ENCODE results near the gene NECTIN4. TPM values are rescaled to one million over a fixed set of nuclear protein-coding genes. Genes with fewer than 3 reads are reported as not detected.
"Not testable (repeated sequence)": the region's sequence is repeated elsewhere in the genome, so short reads cannot be mapped to it uniquely, and the experiment has no call there.

The NECTIN4 gene
- polyA plus RNA-seq, 1 of the 3 experiments (the other 2 are of a cell fraction), result 0.59 TPM

DNA sequence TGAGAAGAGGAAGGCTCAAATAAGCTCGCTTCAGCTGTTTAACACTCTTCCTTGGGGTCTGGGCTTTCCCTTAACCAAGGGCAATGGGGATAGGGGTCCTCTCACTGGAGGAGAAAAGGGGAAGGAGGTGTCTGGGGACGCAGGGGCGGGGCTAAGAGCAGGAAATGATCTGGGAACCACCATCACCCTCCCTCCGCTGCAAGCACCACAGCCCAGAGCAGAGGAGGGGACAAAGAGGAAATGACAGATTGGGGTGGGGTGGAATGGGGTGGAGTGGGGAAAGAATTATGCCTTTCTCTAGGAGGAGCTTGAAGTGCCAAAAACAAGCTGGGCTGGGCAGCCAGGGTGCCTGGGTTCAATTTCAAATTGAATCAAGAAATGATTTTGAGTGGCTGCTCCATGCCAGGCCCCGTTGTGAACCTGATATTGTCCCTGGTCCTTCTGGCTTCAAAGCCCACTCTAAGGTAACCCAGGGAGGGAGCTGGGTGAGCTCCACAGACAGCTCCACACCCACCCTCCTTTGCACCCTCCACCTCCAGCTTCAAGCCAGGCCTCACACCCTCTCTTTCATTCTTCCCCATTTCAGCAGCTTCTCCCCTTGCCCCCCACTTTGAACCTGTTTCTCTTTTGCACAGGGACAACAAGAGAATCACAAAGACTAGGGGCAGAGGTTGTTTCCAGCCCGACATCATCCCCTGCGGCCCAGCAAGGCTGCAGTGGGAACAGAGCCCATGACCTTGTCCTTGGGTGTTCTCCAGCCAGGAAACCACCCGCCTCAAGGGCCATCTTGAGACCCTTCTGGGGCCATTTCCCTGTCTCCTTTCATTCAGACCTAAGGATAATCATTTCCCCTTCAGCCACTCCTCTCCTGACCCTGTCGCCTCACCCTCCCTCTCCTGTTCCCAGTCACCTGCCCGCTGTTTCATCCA lies 20.8 kb downstream of the NECTIN4 start:
- H3K9me2 ChIP-seq, result no peaks in the 10 kb centered on the region
- no peak for DNase-seq
- ChIA-PET POLR2A (no interaction called here), CTCF (interaction anchor here (1.6 to 22.7 kb wide), 2 partner anchors 9 to 28 kb away, joined by 3 to 198 read pairs; partner anchors contain the start of gene KLHDC9)
- TF ChIP-seq RAD21 (IDR thresholded peaks at IDR 0.05; ENCODE audit: low read length) (no peak), FOXJ3 (CRISPR knock-in tag; IDR thresholded peaks at IDR 0.05) (no peak), CHD2 (IDR thresholded peaks at IDR 0.05; ENCODE audit: low read length, partially characterized antibody) (no peak), YY1 (IDR thresholded peaks at IDR 0.05; ENCODE audit: low read depth) (no peak), RFX5 (IDR thresholded peaks at IDR 0.05; ENCODE audit: low read length) (no peak), FOXM1 (IDR thresholded peaks at IDR 0.05; ENCODE audit: low read depth) (no peak), GABPA (IDR thresholded peaks at IDR 0.05; ENCODE audit: low read depth) (no peak)
- TF ChIP-seq, protein P1, sequence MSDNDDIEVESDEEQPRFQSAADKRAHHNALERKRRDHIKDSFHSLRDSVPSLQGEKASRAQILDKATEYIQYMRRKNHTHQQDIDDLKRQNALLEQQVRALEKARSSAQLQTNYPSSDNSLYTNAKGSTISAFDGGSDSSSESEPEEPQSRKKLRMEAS (IDR thresholded peaks at IDR 0.05; ENCODE audit: low read depth), result no peak
- TF ChIP-seq, protein P2, sequence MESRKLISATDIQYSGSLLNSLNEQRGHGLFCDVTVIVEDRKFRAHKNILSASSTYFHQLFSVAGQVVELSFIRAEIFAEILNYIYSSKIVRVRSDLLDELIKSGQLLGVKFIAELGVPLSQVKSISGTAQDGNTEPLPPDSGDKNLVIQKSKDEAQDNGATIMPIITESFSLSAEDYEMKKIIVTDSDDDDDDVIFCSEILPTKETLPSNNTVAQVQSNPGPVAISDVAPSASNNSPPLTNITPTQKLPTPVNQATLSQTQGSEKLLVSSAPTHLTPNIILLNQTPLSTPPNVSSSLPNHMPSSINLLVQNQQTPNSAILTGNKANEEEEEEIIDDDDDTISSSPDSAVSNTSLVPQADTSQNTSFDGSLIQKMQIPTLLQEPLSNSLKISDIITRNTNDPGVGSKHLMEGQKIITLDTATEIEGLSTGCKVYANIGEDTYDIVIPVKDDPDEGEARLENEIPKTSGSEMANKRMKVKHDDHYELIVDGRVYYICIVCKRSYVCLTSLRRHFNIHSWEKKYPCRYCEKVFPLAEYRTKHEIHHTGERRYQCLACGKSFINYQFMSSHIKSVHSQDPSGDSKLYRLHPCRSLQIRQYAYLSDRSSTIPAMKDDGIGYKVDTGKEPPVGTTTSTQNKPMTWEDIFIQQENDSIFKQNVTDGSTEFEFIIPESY (IDR thresholded peaks at IDR 0.05; ENCODE audit: borderline replicate concordance, low read depth), result no peak
- no peaks in the 10 kb centered on the region for H3K36me3 ChIP-seq (replicated peaks in 1 of 2; ENCODE audit: control insufficient read depth in 1 of 2, insufficient read depth in 2 of 2, low read length in 1 of 2)
- no peak overlapping the region for H3K4me2 ChIP-seq
- peaks cover 9% of the 10 kb centered on the region; the same call in 1 of the 2 replicates for H3K27me3 ChIP-seq (ENCODE audit: insufficient read depth)
- H4K20me1 ChIP-seq (ENCODE audit: insufficient read depth), result no peaks in the 10 kb centered on the region
- no peaks in the 10 kb centered on the region for H3K4me1 ChIP-seq (ENCODE audit: control insufficient read depth in 1 of 2, insufficient read depth in 2 of 2, low read depth in 1 of 2, low read length in 1 of 2)
- no peak overlapping the region for H3K9ac ChIP-seq
- no peak overlapping the region for H3K4me3 ChIP-seq (ENCODE audit: low read depth in 2 of 2, low read length in 1 of 2)
- H3F3A ChIP-seq (replicated peaks; ENCODE audit: insufficient read depth), result no peaks in the 10 kb centered on the region
- H3K79me2 ChIP-seq (ENCODE audit: insufficient read depth), result no peaks in the 10 kb centered on the region
- 70% methylated on average over 10 of the region's 10 CpGs for WGBS (ENCODE audit: low lambda C conversion rate)
- no peaks in the 10 kb centered on the region for H3K9me3 ChIP-seq
- H2AFZ ChIP-seq (ENCODE audit: low read depth), result peak overlapping the region; percentile 46; the same call in 1 of the 2 replicates
- H3K27ac ChIP-seq (ENCODE audit: low read depth in 2 of 2, low read length in 1 of 2), result no peak overlapping the region

DNA sequence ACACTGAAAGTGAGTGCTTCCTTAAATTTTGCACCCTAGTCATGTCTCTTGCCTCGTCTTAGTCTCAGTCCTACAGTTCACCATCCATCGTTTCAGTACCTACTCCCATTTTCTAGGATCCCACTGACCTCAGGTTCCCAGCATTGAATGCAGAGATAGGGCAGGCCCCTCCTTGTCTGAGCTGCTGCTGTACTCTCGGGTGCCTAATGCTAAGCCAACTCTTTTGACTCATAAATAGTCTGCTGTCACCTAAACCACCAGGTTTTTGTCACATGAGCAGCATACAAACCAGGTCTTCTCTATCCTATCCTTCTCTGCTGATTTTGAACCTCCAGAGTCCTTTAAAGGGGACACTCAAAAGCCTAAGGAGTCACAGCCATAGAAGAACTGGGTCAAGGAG lies 22.7 kb downstream of the NECTIN4 start:
- no peak overlapping the region for H3K9ac ChIP-seq
- WGBS (ENCODE audit: low lambda C conversion rate), result 51% methylated on average over 3 of the region's 3 CpGs
- no peaks in the 10 kb centered on the region for H3K4me1 ChIP-seq (ENCODE audit: control insufficient read depth in 1 of 2, insufficient read depth in 2 of 2, low read depth in 1 of 2, low read length in 1 of 2)
- no peaks in the 10 kb centered on the region for H3K36me3 ChIP-seq (replicated peaks in 1 of 2; ENCODE audit: control insufficient read depth in 1 of 2, insufficient read depth in 2 of 2, low read length in 1 of 2)
- no peak overlapping the region for H3K4me3 ChIP-seq (ENCODE audit: low read depth in 2 of 2, low read length in 1 of 2)
- no peaks in the 10 kb centered on the region for H3F3A ChIP-seq (replicated peaks; ENCODE audit: insufficient read depth)
- H3K27me3 ChIP-seq (ENCODE audit: insufficient read depth), result peaks cover 9% of the 10 kb centered on the region; the same call in 1 of the 2 replicates
- H3K9me2 ChIP-seq, result no peaks in the 10 kb centered on the region
- ChIA-PET POLR2A (no interaction called here), CTCF (no interaction called here)
- H3K4me2 ChIP-seq, result no peak overlapping the region
- no peaks in the 10 kb centered on the region for H3K79me2 ChIP-seq (ENCODE audit: insufficient read depth)
- no peaks in the 10 kb centered on the region for H3K9me3 ChIP-seq
- H3K27ac ChIP-seq (ENCODE audit: low read depth in 2 of 2, low read length in 1 of 2), result no peak overlapping the region
- no peaks in the 10 kb centered on the region for H4K20me1 ChIP-seq (ENCODE audit: insufficient read depth)
- no peak for TF ChIP-seq GABPA (IDR thresholded peaks at IDR 0.05; ENCODE audit: low read depth)
- no peak for TF ChIP-seq RFX5 (IDR thresholded peaks at IDR 0.05; ENCODE audit: low read length)
- H2AFZ ChIP-seq (ENCODE audit: low read depth), result no peak overlapping the region
- no peak for DNase-seq

DNA sequence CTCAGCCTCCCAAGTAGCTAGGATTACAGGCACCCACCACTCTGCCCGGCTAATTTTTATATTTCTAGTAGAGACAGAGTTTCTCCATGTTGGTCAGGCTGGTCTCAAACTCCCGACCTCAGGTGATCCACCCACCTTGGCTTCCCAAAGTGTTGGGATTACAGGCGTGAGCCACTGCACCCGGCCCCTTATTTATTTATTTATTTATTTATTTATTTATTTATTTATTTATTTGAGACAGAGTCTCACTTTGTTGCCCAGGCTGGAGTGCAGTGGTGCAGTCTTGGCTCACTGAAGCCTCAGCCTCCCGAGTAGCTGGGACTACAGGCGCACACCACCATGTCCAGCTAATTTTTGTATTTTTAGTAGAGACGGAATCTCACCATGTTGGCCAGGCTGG lies 23.7 kb downstream of the NECTIN4 start:
- H3K79me2 ChIP-seq (ENCODE audit: insufficient read depth); H3K9ac ChIP-seq; H2AFZ ChIP-seq (ENCODE audit: low read depth); DNase-seq; H3K36me3 ChIP-seq (replicated peaks in 1 of 2; ENCODE audit: control insufficient read depth in 1 of 2, insufficient read depth in 2 of 2, low read length in 1 of 2); H3K27ac ChIP-seq (ENCODE audit: low read depth in 2 of 2, low read length in 1 of 2); H3K4me1 ChIP-seq (ENCODE audit: control insufficient read depth in 1 of 2, insufficient read depth in 2 of 2, low read depth in 1 of 2, low read length in 1 of 2); H4K20me1 ChIP-seq (ENCODE audit: insufficient read depth); CTCF ChIA-PET; H3K4me3 ChIP-seq (ENCODE audit: low read depth in 2 of 2, low read length in 1 of 2); H3F3A ChIP-seq (replicated peaks; ENCODE audit: insufficient read depth); POLR2A ChIA-PET; H3K4me2 ChIP-seq; H3K9me3 ChIP-seq; H3K9me2 ChIP-seq; H3K27me3 ChIP-seq (ENCODE audit: insufficient read depth): not testable (repeated sequence)
- 85% methylated on average over 7 of the region's 7 CpGs for WGBS (ENCODE audit: low lambda C conversion rate)

DNA sequence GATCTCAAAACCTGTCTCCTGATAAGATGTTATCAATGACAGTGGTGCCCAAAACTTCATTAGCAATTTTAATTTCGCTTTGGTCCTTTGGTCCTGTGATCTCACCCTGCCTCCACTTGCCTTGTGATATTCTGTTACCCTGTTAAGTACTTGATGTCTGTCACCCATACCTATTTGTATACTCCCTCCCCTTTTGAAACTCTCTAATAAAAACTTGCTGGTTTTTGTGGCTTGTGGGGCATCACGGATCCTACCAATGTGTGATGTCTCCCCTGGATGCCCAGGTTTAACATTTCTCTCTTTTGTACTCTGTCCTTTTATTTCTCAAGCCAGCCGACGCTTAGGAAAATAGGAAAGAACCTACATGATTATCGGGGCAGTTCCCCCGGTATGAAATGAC lies 25.4 kb downstream of the NECTIN4 start:
- H3K9ac ChIP-seq; H3K27ac ChIP-seq (ENCODE audit: low read depth in 2 of 2, low read length in 1 of 2); DNase-seq; H3K27me3 ChIP-seq (ENCODE audit: insufficient read depth); H3K4me1 ChIP-seq (ENCODE audit: control insufficient read depth in 1 of 2, insufficient read depth in 2 of 2, low read depth in 1 of 2, low read length in 1 of 2); H3K9me2 ChIP-seq; H4K20me1 ChIP-seq (ENCODE audit: insufficient read depth); H3F3A ChIP-seq (replicated peaks; ENCODE audit: insufficient read depth); H3K4me2 ChIP-seq; H3K4me3 ChIP-seq (ENCODE audit: low read depth in 2 of 2, low read length in 1 of 2); H3K36me3 ChIP-seq (replicated peaks in 1 of 2; ENCODE audit: control insufficient read depth in 1 of 2, insufficient read depth in 2 of 2, low read length in 1 of 2); H2AFZ ChIP-seq (ENCODE audit: low read depth); H3K79me2 ChIP-seq (ENCODE audit: insufficient read depth); H3K9me3 ChIP-seq; POLR2A ChIA-PET: not testable (repeated sequence)
- WGBS (ENCODE audit: low lambda C conversion rate), result 37% methylated on average over 6 of the region's 6 CpGs
- CTCF ChIA-PET, result interaction anchor here (0.9 kb wide), 1 partner anchor 34 kb away, joined by 3 read pairs; no protein-coding TSS in a partner anchor

Data from SK-N-SH (cell line).